GM12878 (cell line): ENCODE data around the gene BAK1. TPM values are rescaled to one million over a fixed set of nuclear protein-coding genes. Genes with fewer than 3 reads are reported as not detected.

Experiments used
- ATF2 ChIP-seq: IDR thresholded peaks from 2 replicates; pipeline ENCODE4 v1.6.1; 2012; ENCODE audit warnings: low read length, inconsistent platforms
- BRCA1 ChIP-seq: IDR thresholded peaks from 2 replicates; pipeline ENCODE4 v1.6.1; 2011; ENCODE audit warnings: low read depth, low read length, improper control_type of control experiment
- CBFB ChIP-seq: IDR thresholded peaks from 2 replicates; pipeline ENCODE4 v1.6.1; 2016; ENCODE audit warnings: antibody characterized with exemption, low read depth
- CEBPB ChIP-seq, 2 experiments: fragments of 150-350 bp in 1 of 2; IDR thresholded peaks; 2 replicates each; pipeline ENCODE4 v1.6.1; 2012 to 2014; ENCODE audit warnings: low read depth in 2 of 2, low read length in 2 of 2, borderline replicate concordance in 1 of 2, inconsistent platforms in 1 of 2
- E4F1 ChIP-seq: fragments of 450-650 bp; IDR thresholded peaks from 2 replicates; pipeline ENCODE4 v1.6.1; 2018; ENCODE audit warnings: borderline replicate concordance, mild to moderate bottlenecking; ENCODE audit not compliant: partially characterized antibody
- EGR1 ChIP-seq, 2 experiments: IDR thresholded peaks; 1 replicate in 1 of 2; 2 replicates in 1 of 2; pipeline ENCODE4 v1.6.1; 2011 to 2012; ENCODE audit warnings: low read depth in 2 of 2, low read length in 2 of 2, borderline replicate concordance in 1 of 2, mild to moderate bottlenecking in 1 of 2, moderate library complexity in 1 of 2
- FOXK2 ChIP-seq: fragments of 450-650 bp; IDR thresholded peaks from 2 replicates; pipeline ENCODE4 v1.6.1; 2017; ENCODE audit warnings: mild to moderate bottlenecking, moderate library complexity
- FOXM1 ChIP-seq: IDR thresholded peaks from 2 replicates; pipeline ENCODE4 v1.6.1; 2012; ENCODE audit warnings: low read depth, mild to moderate bottlenecking, inconsistent platforms, low read length, moderate library complexity
- NR2C1 ChIP-seq: fragments of 450-650 bp; IDR thresholded peaks from 2 replicates; pipeline ENCODE4 v1.6.1; 2017; ENCODE audit warnings: antibody characterized with exemption, mild to moderate bottlenecking, moderate library complexity
- NRF1 ChIP-seq: conservative IDR thresholded peaks from 2 replicates; pipeline ENCODE4 v1.6.1; 2011; ENCODE audit warnings: mild to moderate bottlenecking, low read depth, low read length, improper control_type of control experiment
- POLR2A ChIP-seq: IDR thresholded peaks from 2 replicates; pipeline ENCODE4 v1.6.1; 2011; ENCODE audit warnings: low read depth, mild to moderate bottlenecking, low read length
- RELA ChIP-seq: fragments of 450-650 bp; IDR thresholded peaks from 2 replicates; pipeline ENCODE4 v1.8.0; 2014; ENCODE audit warnings: borderline replicate concordance; ENCODE audit not compliant: partially characterized antibody
- SMARCA5 ChIP-seq: fragments of 450-650 bp; IDR thresholded peaks from 2 replicates; pipeline ENCODE4 v1.6.1; 2017; ENCODE audit warnings: mild to moderate bottlenecking
- STAT3 ChIP-seq: IDR thresholded peaks from 2 replicates; pipeline ENCODE4 v1.6.1; 2011; ENCODE audit warnings: low read depth, low read length, improper control_type of control experiment
- TCF12 ChIP-seq: IDR thresholded peaks from 2 replicates; pipeline ENCODE4 v1.6.1; 2011; ENCODE audit warnings: low read depth, mild to moderate bottlenecking, low read length
- ZNF217 ChIP-seq: fragments of 450-650 bp; IDR thresholded peaks from 2 replicates; pipeline ENCODE4 v1.6.1; 2017; ENCODE audit warnings: antibody characterized with exemption, mild to moderate bottlenecking
- ZNF592 ChIP-seq: fragments of 450-650 bp; IDR thresholded peaks from 2 replicates; pipeline ENCODE4 v1.6.1; 2017; ENCODE audit warnings: mild to moderate bottlenecking, moderate library complexity
- ZSCAN29 ChIP-seq: fragments of 450-650 bp; IDR thresholded peaks from 2 replicates; pipeline ENCODE4 v1.6.1; 2017; ENCODE audit warnings: mild to moderate bottlenecking, moderate library complexity
- polyA plus RNA-seq, 11 experiments: library from polyadenylated mRNA; depleted of rRNA in 4 of 11; unstranded in 6 of 11; stranded (reverse) in 5 of 11; fragments of >200 nt; fragmentation: Nextera tagmentation in 4 of 11; fragmentation: Illumina TruSeq in 1 of 11; extraction: Ambion mirVana in 4 of 11; extraction: Trizol in 1 of 11; gene quantifications; 1 replicate in 1 of 11; 2 replicates in 10 of 11; pipeline versions ENCODE4 v1.2.1 to v1.2.3, GENCODE V29; 2011 to 2016; ENCODE audit warnings: inconsistent platforms in 2 of 11, missing spikeins in 2 of 11, low read depth in 1 of 11
- total RNA-seq, 4 experiments: library from RNA; depleted of rRNA in 3 of 4; stranded (reverse); fragments of >200 nt in 3 of 4; fragmentation: Illumina TruSeq in 1 of 4; extraction: Trizol in 1 of 4; gene quantifications; 2 replicates each; pipeline versions ENCODE4 v1.2.1 to v1.2.3, GENCODE V29; 2013 to 2021
- TF ChIP-seq, protein P1 (sequence below): fragments of 450-650 bp; formaldehyde crosslinking; IDR thresholded peaks from 2 replicates; pipeline ENCODE4 v1.5.0; 2022; ENCODE audit warnings: mild to moderate bottlenecking, missing genetic modification characterization

Gene BAK1
- total and polyA plus RNA-seq, 10 of the 15 experiments (the other 5 are each of a cell fraction or from before 2014, with no cell fraction given), result 6.3 to 65.8 (median 29.6) TPM

DNA sequence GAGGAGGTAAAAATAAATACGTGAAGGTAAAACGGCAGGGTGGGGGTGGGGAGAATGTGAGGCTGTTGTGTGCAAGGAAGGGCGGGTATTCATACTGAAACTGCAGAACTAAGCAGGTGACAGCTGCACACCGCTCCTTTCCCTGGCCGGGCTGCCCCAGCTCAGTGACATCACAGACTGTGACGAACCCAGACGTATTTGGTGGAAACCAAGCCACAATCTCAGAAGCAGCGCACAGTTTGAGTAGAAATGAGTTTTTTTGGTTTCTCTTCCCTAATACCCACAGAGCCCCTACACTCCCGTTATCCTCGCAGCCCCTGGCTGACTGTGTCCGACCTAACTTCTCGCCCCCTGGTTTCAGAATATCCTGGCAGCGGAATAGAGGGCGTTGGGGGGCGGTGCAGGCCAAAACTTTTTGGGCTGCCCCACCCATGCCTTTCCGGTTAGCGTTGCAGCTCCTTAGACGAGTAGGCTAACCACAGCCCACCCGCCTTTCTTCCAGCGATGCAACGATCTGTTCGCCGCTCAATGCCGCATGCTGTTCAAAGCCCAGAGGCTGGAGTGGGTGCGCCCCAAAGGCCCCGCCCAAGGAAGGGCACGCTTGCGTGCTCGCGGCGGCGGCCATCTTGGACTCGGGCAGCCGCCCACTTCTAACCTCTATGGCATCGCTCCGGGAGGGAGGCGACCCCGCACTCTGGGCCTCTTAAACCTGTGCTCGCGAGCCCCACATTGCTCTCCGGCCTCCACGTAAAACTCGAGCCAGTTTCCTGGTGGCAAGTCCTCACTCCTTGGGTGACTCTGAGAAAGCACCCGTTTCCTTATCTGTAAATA lies 9.1 kb downstream of the BAK1 start (continued):
- TF ChIP-seq ZNF592 (peak; percentile 80; the same call in 1 of the 2 replicates), FOXM1 (peak; percentile 89), CBFB (peak; percentile 83), BRCA1 (no peak), ZSCAN29 (no peak), FOXK2 (no peak), ZNF217 (no peak), E4F1 (no peak), SMARCA5 (peak; percentile 98), RELA (peak; percentile 45), NRF1 (peak; percentile 8; the same call in 1 of the 2 replicates), NR2C1 (peak; percentile 38; the same call in 1 of the 2 replicates), TCF12 (peak; percentile 100), POLR2A (peak; percentile 93), EGR1 (IDR thresholded peaks at IDR 0.05; ENCODE audit: borderline replicate concordance in 1 of 2, low read depth in 2 of 2, low read length in 2 of 2) (peak; percentile 69 to 82; a peak in 2 of 3 replicates), ATF2 (peak; percentile 97), CEBPB (IDR thresholded peaks at IDR 0.05; ENCODE audit: borderline replicate concordance in 1 of 2, low read depth in 2 of 2, low read length in 2 of 2) (no peak; a peak in 1 of 4 replicates), STAT3 (peak; percentile 96)
- TF ChIP-seq, protein P1, sequence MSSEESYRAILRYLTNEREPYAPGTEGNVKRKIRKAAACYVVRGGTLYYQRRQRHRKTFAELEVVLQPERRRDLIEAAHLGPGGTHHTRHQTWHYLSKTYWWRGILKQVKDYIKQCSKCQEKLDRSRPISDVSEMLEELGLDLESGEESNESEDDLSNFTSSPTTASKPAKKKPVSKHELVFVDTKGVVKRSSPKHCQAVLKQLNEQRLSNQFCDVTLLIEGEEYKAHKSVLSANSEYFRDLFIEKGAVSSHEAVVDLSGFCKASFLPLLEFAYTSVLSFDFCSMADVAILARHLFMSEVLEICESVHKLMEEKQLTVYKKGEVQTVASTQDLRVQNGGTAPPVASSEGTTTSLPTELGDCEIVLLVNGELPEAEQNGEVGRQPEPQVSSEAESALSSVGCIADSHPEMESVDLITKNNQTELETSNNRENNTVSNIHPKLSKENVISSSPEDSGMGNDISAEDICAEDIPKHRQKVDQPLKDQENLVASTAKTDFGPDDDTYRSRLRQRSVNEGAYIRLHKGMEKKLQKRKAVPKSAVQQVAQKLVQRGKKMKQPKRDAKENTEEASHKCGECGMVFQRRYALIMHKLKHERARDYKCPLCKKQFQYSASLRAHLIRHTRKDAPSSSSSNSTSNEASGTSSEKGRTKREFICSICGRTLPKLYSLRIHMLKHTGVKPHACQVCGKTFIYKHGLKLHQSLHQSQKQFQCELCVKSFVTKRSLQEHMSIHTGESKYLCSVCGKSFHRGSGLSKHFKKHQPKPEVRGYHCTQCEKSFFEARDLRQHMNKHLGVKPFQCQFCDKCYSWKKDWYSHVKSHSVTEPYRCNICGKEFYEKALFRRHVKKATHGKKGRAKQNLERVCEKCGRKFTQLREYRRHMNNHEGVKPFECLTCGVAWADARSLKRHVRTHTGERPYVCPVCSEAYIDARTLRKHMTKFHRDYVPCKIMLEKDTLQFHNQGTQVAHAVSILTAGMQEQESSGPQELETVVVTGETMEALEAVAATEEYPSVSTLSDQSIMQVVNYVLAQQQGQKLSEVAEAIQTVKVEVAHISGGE, result no peak
